Stimulated activated CD8-positive, alpha-beta memory T cell treated with anti-CD3 and anti-CD28 coated beads, Interleukin-15, amount 100 ng/mL, for 48 hours (primary cell): ENCODE measurements around the gene FUZ.

Experiments used
- DNase-seq, 2 donors: peaks; one replicate each; pipeline ENCODE4 v3.0.0-alpha.2; 2020; ENCODE audit warnings: low read depth in 2 of 2

FUZ gene

GRCh38 chr19:49851456-49852259 lies 38.6 kb upstream of the FUZ start:
- no peak for DNase-seq

GRCh38 chr19:49850487-49851342 lies 37.6 kb upstream of the FUZ start, which contains the start of gene PTOV1:
Gene PTOV1 (plus strand): TSS chr19:49851159.
- peak; percentile 76 to 85 for DNase-seq

GRCh38 chr19:49850221-49850486 lies 37.1 kb upstream of the FUZ start:
- DNase-seq: no peak

GRCh38 chr19:49849433-49850220 lies 36.5 kb upstream of the FUZ start:
- no peak for DNase-seq

- DNase-seq: no peak
Observed at GRCh38 chr19:49848938-49849337, 35.8 kb upstream of the FUZ start.

GRCh38 chr19:49847731-49848696 lies 34.9 kb upstream of the FUZ start:
- DNase-seq: no peak

- no peak for DNase-seq
Observed at GRCh38 chr19:49846408-49846807, 33.3 kb upstream of the FUZ start.

- DNase-seq: no peak
Observed at GRCh38 chr19:49845414-49845813, 32.3 kb upstream of the FUZ start.

GRCh38 chr19:49844138-49845095 lies 31.3 kb upstream of the FUZ start:
- no peak for DNase-seq

GRCh38 chr19:49843265-49843664 lies 30.2 kb upstream of the FUZ start:
- no peak for DNase-seq

GRCh38 chr19:49840736-49841249 lies 27.7 kb upstream of the FUZ start:
- no peak for DNase-seq

- DNase-seq: no peak
Observed at GRCh38 chr19:49840321-49840720, 27.2 kb upstream of the FUZ start.

- DNase-seq: no peak
Observed at GRCh38 chr19:49839713-49840112, 26.6 kb upstream of the FUZ start.

- no peak for DNase-seq
Observed at GRCh38 chr19:49838885-49839588, 25.9 kb upstream of the FUZ start.

GRCh38 chr19:49837425-49837824 lies 24.3 kb upstream of the FUZ start:
- no peak for DNase-seq

- DNase-seq: no peak
Observed at GRCh38 chr19:49837009-49837310, 23.9 kb upstream of the FUZ start.

GRCh38 chr19:49836176-49837008 lies 23.3 kb upstream of the FUZ start:
- DNase-seq: no peak

GRCh38 chr19:49835562-49835961 lies 22.5 kb upstream of the FUZ start:
- DNase-seq: no peak
